GM18511 (cell line): ENCODE results near the gene TAF1B.
A peak's percentile ranks its signal among the peaks of the same experiment; 100 is the strongest.

Experiments used
- ATAC-seq: cut with Tn5 transposase; IDR thresholded peaks from one replicate; pipeline ENCODE4 v1.9.1; 2021; ENCODE audit warnings: mild to moderate bottlenecking, moderate library complexity; ENCODE audit not compliant: unreplicated experiment

The TAF1B gene

GRCh38 chr2:9961013-9961412, 117.7 kb downstream of the TAF1B start:
- no peak for ATAC-seq

GRCh38 chr2:9964334-9964980, 121.2 kb downstream of the TAF1B start:
- ATAC-seq: no peak

GRCh38 chr2:9965119-9965822, 122.0 kb downstream of the TAF1B start:
- no peak for ATAC-seq

GRCh38 chr2:9966491-9967022, 123.3 kb downstream of the TAF1B start:
- no peak for ATAC-seq

GRCh38 chr2:9967053-9967775, 123.9 kb downstream of the TAF1B start:
- ATAC-seq: peak; percentile 72

- no peak for ATAC-seq
These were observed 125.6 kb downstream of the TAF1B start for GRCh38 chr2:9968553-9969497.

- ATAC-seq: no peak
These were observed 127.1 kb downstream of the TAF1B start for GRCh38 chr2:9970200-9971044.

GRCh38 chr2:9971105-9971818, 128.0 kb downstream of the TAF1B start:
- ATAC-seq: no peak

GRCh38 chr2:9971890-9972289, 128.6 kb downstream of the TAF1B start:
- ATAC-seq: no peak

- no peak for ATAC-seq
These were observed 129.6 kb downstream of the TAF1B start for GRCh38 chr2:9972621-9973479.

- no peak for ATAC-seq
These were observed 130.4 kb downstream of the TAF1B start for GRCh38 chr2:9973690-9974089.

- no peak for ATAC-seq
These were observed 131.1 kb downstream of the TAF1B start for GRCh38 chr2:9974343-9974742.

- ATAC-seq: no peak
These were observed 132.1 kb downstream of the TAF1B start for GRCh38 chr2:9975328-9975727.

- ATAC-seq: no peak
These were observed 132.7 kb downstream of the TAF1B start for GRCh38 chr2:9975805-9976447.

GRCh38 chr2:9979977-9980376, 136.7 kb downstream of the TAF1B start:
- ATAC-seq: no peak

- ATAC-seq: no peak
These were observed 137.2 kb downstream of the TAF1B start for GRCh38 chr2:9980520-9980919.

- ATAC-seq: no peak
These were observed 138.4 kb downstream of the TAF1B start for GRCh38 chr2:9981655-9982054.

GRCh38 chr2:9982248-9982647, 139.0 kb downstream of the TAF1B start:
- no peak for ATAC-seq
